ENCODE results near the gene CRY1.

Gene CRY1

GRCh38 chr12:107066691-107067090, 26.7 kb downstream of the CRY1 start:
- no peak overlapping the region for H3K4me2 ChIP-seq (ENCODE audit: low read length, poor library complexity, severe bottlenecking)
- no peak overlapping the region for H2BK120ac ChIP-seq (ENCODE audit: low read depth, low read length)
- 100% methylated on average over 2 of the region's 4 CpGs for WGBS
- no peaks in the 10 kb centered on the region for H3K27me3 ChIP-seq (ENCODE audit: control insufficient read depth in 1 of 2, insufficient read depth in 1 of 2, low read length in 2 of 2)
- H4K8ac ChIP-seq (ENCODE audit: low read length) = no peak overlapping the region
- no peak overlapping the region for H3K9ac ChIP-seq (ENCODE audit: low read length)
- H4K91ac ChIP-seq (ENCODE audit: low read length) = no peak overlapping the region
- no peak overlapping the region for H3K18ac ChIP-seq (ENCODE audit: low read depth in 1 of 2, low read length in 2 of 2)
- no peak overlapping the region for H2BK5ac ChIP-seq (ENCODE audit: low read depth, low read length, poor library complexity, severe bottlenecking)
- H3K4me3 ChIP-seq (ENCODE audit: insufficient read depth in 1 of 2, low read depth in 1 of 2, low read length in 2 of 2) = no peak overlapping the region
- no peak for DNase-seq
- H2BK15ac ChIP-seq (ENCODE audit: low read depth, poor library complexity, severe bottlenecking) = no peak overlapping the region
- no peak overlapping the region for H2AFZ ChIP-seq (ENCODE audit: low read depth, low read length)
- H3K27ac ChIP-seq (ENCODE audit: low read length, poor library complexity, severe bottlenecking) = no peak overlapping the region
- H2BK12ac ChIP-seq (ENCODE audit: low read length in 2 of 2) = no peak overlapping the region
- peaks cover 3% of the 10 kb centered on the region for H3K9me3 ChIP-seq (ENCODE audit: control insufficient read depth, low read length)
- H3K23ac ChIP-seq (ENCODE audit: low read length in 2 of 2) = no peak overlapping the region
- H3K14ac ChIP-seq (ENCODE audit: low read length in 2 of 2) = no peak overlapping the region
- H2AK5ac ChIP-seq (ENCODE audit: low read length, severe bottlenecking) = no peak overlapping the region
- H3K79me1 ChIP-seq (replicated peaks; ENCODE audit: low read length, poor library complexity, severe bottlenecking) = peaks cover 13% of the 10 kb centered on the region
- peaks cover 1% of the 10 kb centered on the region for H3K4me1 ChIP-seq (ENCODE audit: control insufficient read depth, insufficient read depth, low read depth, low read length)
- H3K4ac ChIP-seq (ENCODE audit: low read depth in 1 of 2, low read length in 2 of 2) = no peak overlapping the region
- no peaks in the 10 kb centered on the region for H3K36me3 ChIP-seq (ENCODE audit: control insufficient read depth in 1 of 2, insufficient read depth in 2 of 2, low read depth in 1 of 2, low read length in 2 of 2)

GRCh38 chr12:107064687-107065086, 28.7 kb downstream of the CRY1 start:
- no peak overlapping the region for H2AK5ac ChIP-seq (ENCODE audit: low read length, severe bottlenecking)
- H4K91ac ChIP-seq (ENCODE audit: low read length) = no peak overlapping the region
- peaks cover 13% of the 10 kb centered on the region for H3K79me1 ChIP-seq (replicated peaks; ENCODE audit: low read length, poor library complexity, severe bottlenecking)
- no peak overlapping the region for H4K8ac ChIP-seq (ENCODE audit: low read length)
- no peaks in the 10 kb centered on the region for H3K36me3 ChIP-seq (ENCODE audit: control insufficient read depth in 1 of 2, insufficient read depth in 2 of 2, low read depth in 1 of 2, low read length in 2 of 2)
- no peak overlapping the region for H3K4me3 ChIP-seq (ENCODE audit: insufficient read depth in 1 of 2, low read depth in 1 of 2, low read length in 2 of 2)
- no peak overlapping the region for H3K27ac ChIP-seq (ENCODE audit: low read length, poor library complexity, severe bottlenecking)
- no peaks in the 10 kb centered on the region for H3K27me3 ChIP-seq (ENCODE audit: control insufficient read depth in 1 of 2, insufficient read depth in 1 of 2, low read length in 2 of 2)
- no peak overlapping the region for H2BK120ac ChIP-seq (ENCODE audit: low read depth, low read length)
- no peak for DNase-seq
- no peak overlapping the region for H3K4me2 ChIP-seq (ENCODE audit: low read length, poor library complexity, severe bottlenecking)
- H3K4me1 ChIP-seq (ENCODE audit: control insufficient read depth, insufficient read depth, low read depth, low read length) = peaks cover 1% of the 10 kb centered on the region
- H3K9ac ChIP-seq (ENCODE audit: low read length) = no peak overlapping the region
- H2BK5ac ChIP-seq (ENCODE audit: low read depth, low read length, poor library complexity, severe bottlenecking) = no peak overlapping the region
- H3K23ac ChIP-seq (ENCODE audit: low read length in 2 of 2) = no peak overlapping the region
- peaks cover 3% of the 10 kb centered on the region for H3K9me3 ChIP-seq (ENCODE audit: control insufficient read depth, low read length)
- no peak overlapping the region for H2AFZ ChIP-seq (ENCODE audit: low read depth, low read length)
- H3K14ac ChIP-seq (ENCODE audit: low read length in 2 of 2) = no peak overlapping the region
- no peak overlapping the region for H3K4ac ChIP-seq (ENCODE audit: low read depth in 1 of 2, low read length in 2 of 2)
- no peak overlapping the region for H2BK15ac ChIP-seq (ENCODE audit: low read depth, poor library complexity, severe bottlenecking)
- H3K18ac ChIP-seq (ENCODE audit: low read depth in 1 of 2, low read length in 2 of 2) = no peak overlapping the region
- H2BK12ac ChIP-seq (ENCODE audit: low read length in 2 of 2) = no peak overlapping the region

- no peak overlapping the region for H2BK12ac ChIP-seq (ENCODE audit: low read length in 2 of 2)
- no peak overlapping the region for H2BK5ac ChIP-seq (ENCODE audit: low read depth, low read length, poor library complexity, severe bottlenecking)
- H3K9me3 ChIP-seq (ENCODE audit: control insufficient read depth, low read length) = peaks cover 3% of the 10 kb centered on the region
- H2AFZ ChIP-seq (ENCODE audit: low read depth, low read length) = no peak overlapping the region
- peaks cover 1% of the 10 kb centered on the region for H3K4me1 ChIP-seq (ENCODE audit: control insufficient read depth, insufficient read depth, low read depth, low read length)
- H3K14ac ChIP-seq (ENCODE audit: low read length in 2 of 2) = no peak overlapping the region
- no peak overlapping the region for H3K4me3 ChIP-seq (ENCODE audit: insufficient read depth in 1 of 2, low read depth in 1 of 2, low read length in 2 of 2)
- H3K9ac ChIP-seq (ENCODE audit: low read length) = no peak overlapping the region
- H3K18ac ChIP-seq (ENCODE audit: low read depth in 1 of 2, low read length in 2 of 2) = no peak overlapping the region
- H3K4me2 ChIP-seq (ENCODE audit: low read length, poor library complexity, severe bottlenecking) = no peak overlapping the region
- H3K23ac ChIP-seq (ENCODE audit: low read length in 2 of 2) = no peak overlapping the region
- peaks cover 13% of the 10 kb centered on the region for H3K79me1 ChIP-seq (replicated peaks; ENCODE audit: low read length, poor library complexity, severe bottlenecking)
- WGBS = no CpG with 5 or more reads among the region's 1 CpG
- no peak overlapping the region for H2BK15ac ChIP-seq (ENCODE audit: low read depth, poor library complexity, severe bottlenecking)
- H2AK5ac ChIP-seq (ENCODE audit: low read length, severe bottlenecking) = no peak overlapping the region
- H3K4ac ChIP-seq (ENCODE audit: low read depth in 1 of 2, low read length in 2 of 2) = no peak overlapping the region
- H3K27ac ChIP-seq (ENCODE audit: low read length, poor library complexity, severe bottlenecking) = no peak overlapping the region
- H3K27me3 ChIP-seq (ENCODE audit: control insufficient read depth in 1 of 2, insufficient read depth in 1 of 2, low read length in 2 of 2) = no peaks in the 10 kb centered on the region
- H2BK120ac ChIP-seq (ENCODE audit: low read depth, low read length) = no peak overlapping the region
- H4K8ac ChIP-seq (ENCODE audit: low read length) = no peak overlapping the region
- no peak overlapping the region for H4K91ac ChIP-seq (ENCODE audit: low read length)
- no peak for DNase-seq
- no peaks in the 10 kb centered on the region for H3K36me3 ChIP-seq (ENCODE audit: control insufficient read depth in 1 of 2, insufficient read depth in 2 of 2, low read depth in 1 of 2, low read length in 2 of 2)
These were observed 29.1 kb downstream of the CRY1 start for GRCh38 chr12:107064243-107064642.

GRCh38 chr12:107058190-107058589, 35.2 kb downstream of the CRY1 start:
- DNase-seq = no peak
- no peak overlapping the region for H4K91ac ChIP-seq (ENCODE audit: low read length)
- no peak overlapping the region for H2BK120ac ChIP-seq (ENCODE audit: low read depth, low read length)
- H3K4me2 ChIP-seq (ENCODE audit: low read length, poor library complexity, severe bottlenecking) = no peak overlapping the region
- H3K36me3 ChIP-seq (ENCODE audit: control insufficient read depth in 1 of 2, insufficient read depth in 2 of 2, low read depth in 1 of 2, low read length in 2 of 2) = no peaks in the 10 kb centered on the region
- H2BK15ac ChIP-seq (ENCODE audit: low read depth, poor library complexity, severe bottlenecking) = no peak overlapping the region
- no peak overlapping the region for H3K18ac ChIP-seq (ENCODE audit: low read depth in 1 of 2, low read length in 2 of 2)
- no peak overlapping the region for H4K8ac ChIP-seq (ENCODE audit: low read length)
- H3K9me3 ChIP-seq (ENCODE audit: control insufficient read depth, low read length) = peaks cover 4% of the 10 kb centered on the region
- H3K27me3 ChIP-seq (ENCODE audit: control insufficient read depth in 1 of 2, insufficient read depth in 1 of 2, low read length in 2 of 2) = no peaks in the 10 kb centered on the region
- no peak overlapping the region for H3K23ac ChIP-seq (ENCODE audit: low read length in 2 of 2)
- H3K27ac ChIP-seq (ENCODE audit: low read length, poor library complexity, severe bottlenecking) = no peak overlapping the region
- no peak overlapping the region for H2AFZ ChIP-seq (ENCODE audit: low read depth, low read length)
- no peak overlapping the region for H2BK12ac ChIP-seq (ENCODE audit: low read length in 2 of 2)
- H3K79me1 ChIP-seq (replicated peaks; ENCODE audit: low read length, poor library complexity, severe bottlenecking) = peaks cover 7% of the 10 kb centered on the region
- no peak overlapping the region for H2BK5ac ChIP-seq (ENCODE audit: low read depth, low read length, poor library complexity, severe bottlenecking)
- no peak overlapping the region for H3K4me3 ChIP-seq (ENCODE audit: insufficient read depth in 1 of 2, low read depth in 1 of 2, low read length in 2 of 2)
- WGBS = 100% methylated on average over 1 of the region's 2 CpGs
- no peak overlapping the region for H3K14ac ChIP-seq (ENCODE audit: low read length in 2 of 2)
- H3K9ac ChIP-seq (ENCODE audit: low read length) = no peak overlapping the region
- no peaks in the 10 kb centered on the region for H3K4me1 ChIP-seq (ENCODE audit: control insufficient read depth, insufficient read depth, low read depth, low read length)
- H2AK5ac ChIP-seq (ENCODE audit: low read length, severe bottlenecking) = no peak overlapping the region
- no peak overlapping the region for H3K4ac ChIP-seq (ENCODE audit: low read depth in 1 of 2, low read length in 2 of 2)
